ENCODE results near the gene MAG.

Gene MAG

GRCh38 chr19:35291916-35292315, at the start of gene MAG:
MAG (plus strand) TSS chr19:35292161; CDS start chr19:35295409, 3,248 bp downstream.
- Histone ChIP-seq H3K4me1 (ENCODE audit: control insufficient read depth, insufficient read depth, low read length) (peaks cover 8% of the 10 kb centered on the region), H3K4me3 (ENCODE audit: low read depth, low read length) (no peak within 1 kb of the TSS), H3K27ac (ENCODE audit: extremely low read depth, low read depth, low read length) (no peak within 1 kb of the TSS), H3K36me3 (ENCODE audit: control insufficient read depth in 2 of 2, insufficient read depth in 1 of 2, low read length in 2 of 2) (no peaks in the 10 kb centered on the region; a peak in 1 of 3 replicates), H3K9me3 (ENCODE audit: control insufficient read depth, insufficient read depth, low read depth, low read length) (no peaks in the 10 kb centered on the region)
- TF ChIP-seq ZSCAN5A (tag by site-specific recombination; IDR thresholded peaks at IDR 0.05) (no peak), ZNF529 (tag by site-specific recombination; IDR thresholded peaks at IDR 0.05; ENCODE audit: insufficient replicate concordance) (no peak), ZNF19 (tag by site-specific recombination; IDR thresholded peaks at IDR 0.05; ENCODE audit: low read depth) (no peak), ZNF670 (tag by site-specific recombination; IDR thresholded peaks at IDR 0.05; ENCODE audit: low read depth) (no peak), ZNF23 (tag by site-specific recombination; IDR thresholded peaks at IDR 0.05; ENCODE audit: borderline replicate concordance) (no peak), YY2 (tag by site-specific recombination; IDR thresholded peaks at IDR 0.05) (no peak), GLI4 (tag by site-specific recombination; IDR thresholded peaks at IDR 0.05) (no peak), HOXA7 (CRISPR knock-in tag; IDR thresholded peaks at IDR 0.05; ENCODE audit: borderline replicate concordance) (no peak), MZF1 (tag by site-specific recombination; IDR thresholded peaks at IDR 0.05; ENCODE audit: borderline replicate concordance) (no peak)
- TF ChIP-seq, protein P1, sequence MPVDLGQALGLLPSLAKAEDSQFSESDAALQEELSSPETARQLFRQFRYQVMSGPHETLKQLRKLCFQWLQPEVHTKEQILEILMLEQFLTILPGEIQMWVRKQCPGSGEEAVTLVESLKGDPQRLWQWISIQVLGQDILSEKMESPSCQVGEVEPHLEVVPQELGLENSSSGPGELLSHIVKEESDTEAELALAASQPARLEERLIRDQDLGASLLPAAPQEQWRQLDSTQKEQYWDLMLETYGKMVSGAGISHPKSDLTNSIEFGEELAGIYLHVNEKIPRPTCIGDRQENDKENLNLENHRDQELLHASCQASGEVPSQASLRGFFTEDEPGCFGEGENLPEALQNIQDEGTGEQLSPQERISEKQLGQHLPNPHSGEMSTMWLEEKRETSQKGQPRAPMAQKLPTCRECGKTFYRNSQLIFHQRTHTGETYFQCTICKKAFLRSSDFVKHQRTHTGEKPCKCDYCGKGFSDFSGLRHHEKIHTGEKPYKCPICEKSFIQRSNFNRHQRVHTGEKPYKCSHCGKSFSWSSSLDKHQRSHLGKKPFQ (tag by site-specific recombination; IDR thresholded peaks at IDR 0.05) = no peak
- TF ChIP-seq, protein P2, sequence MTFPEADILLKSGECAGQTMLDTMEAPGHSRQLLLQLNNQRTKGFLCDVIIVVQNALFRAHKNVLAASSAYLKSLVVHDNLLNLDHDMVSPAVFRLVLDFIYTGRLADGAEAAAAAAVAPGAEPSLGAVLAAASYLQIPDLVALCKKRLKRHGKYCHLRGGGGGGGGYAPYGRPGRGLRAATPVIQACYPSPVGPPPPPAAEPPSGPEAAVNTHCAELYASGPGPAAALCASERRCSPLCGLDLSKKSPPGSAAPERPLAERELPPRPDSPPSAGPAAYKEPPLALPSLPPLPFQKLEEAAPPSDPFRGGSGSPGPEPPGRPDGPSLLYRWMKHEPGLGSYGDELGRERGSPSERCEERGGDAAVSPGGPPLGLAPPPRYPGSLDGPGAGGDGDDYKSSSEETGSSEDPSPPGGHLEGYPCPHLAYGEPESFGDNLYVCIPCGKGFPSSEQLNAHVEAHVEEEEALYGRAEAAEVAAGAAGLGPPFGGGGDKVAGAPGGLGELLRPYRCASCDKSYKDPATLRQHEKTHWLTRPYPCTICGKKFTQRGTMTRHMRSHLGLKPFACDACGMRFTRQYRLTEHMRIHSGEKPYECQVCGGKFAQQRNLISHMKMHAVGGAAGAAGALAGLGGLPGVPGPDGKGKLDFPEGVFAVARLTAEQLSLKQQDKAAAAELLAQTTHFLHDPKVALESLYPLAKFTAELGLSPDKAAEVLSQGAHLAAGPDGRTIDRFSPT (tag by site-specific recombination; IDR thresholded peaks at IDR 0.05) = no peak
- TF ChIP-seq, protein P3, sequence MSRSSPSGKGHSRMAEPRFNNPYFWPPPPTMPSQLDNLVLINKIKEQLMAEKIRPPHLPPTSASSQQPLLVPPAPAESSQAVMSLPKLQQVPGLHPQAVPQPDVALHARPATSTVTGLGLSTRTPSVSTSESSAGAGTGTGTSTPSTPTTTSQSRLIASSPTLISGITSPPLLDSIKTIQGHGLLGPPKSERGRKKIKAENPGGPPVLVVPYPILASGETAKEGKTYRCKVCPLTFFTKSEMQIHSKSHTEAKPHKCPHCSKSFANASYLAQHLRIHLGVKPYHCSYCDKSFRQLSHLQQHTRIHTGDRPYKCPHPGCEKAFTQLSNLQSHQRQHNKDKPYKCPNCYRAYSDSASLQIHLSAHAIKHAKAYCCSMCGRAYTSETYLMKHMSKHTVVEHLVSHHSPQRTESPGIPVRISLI (tag by site-specific recombination; IDR thresholded peaks at IDR 0.05) = no peak
- CTCF ChIA-PET = no interaction called here
- POLR2A ChIA-PET = no interaction called here

- ChIA-PET POLR2A (no interaction called here), CTCF (no interaction called here)
- Histone ChIP-seq H3K27ac (ENCODE audit: extremely low read depth, low read depth, low read length) (no peak overlapping the region), H3K36me3 (ENCODE audit: control insufficient read depth in 2 of 2, insufficient read depth in 1 of 2, low read length in 2 of 2) (peaks cover 17 to 20% of the 10 kb centered on the region in 2 experiments), H3K9me3 (ENCODE audit: control insufficient read depth, insufficient read depth, low read depth, low read length) (peaks cover 3% of the 10 kb centered on the region), H3K4me1 (ENCODE audit: control insufficient read depth, insufficient read depth, low read length) (peaks cover 9% of the 10 kb centered on the region), H3K4me3 (ENCODE audit: low read depth, low read length) (no peak overlapping the region)
- no peak for TF ChIP-seq ZNF174 (tag by site-specific recombination; IDR thresholded peaks at IDR 0.05)
- no peak for TF ChIP-seq ZNF133 (tag by site-specific recombination; IDR thresholded peaks at IDR 0.05)
- TF ChIP-seq ZNF266 (tag by site-specific recombination; IDR thresholded peaks at IDR 0.05; ENCODE audit: low read depth) = no peak
- no peak for TF ChIP-seq SALL2 (tag by site-specific recombination; IDR thresholded peaks at IDR 0.05; ENCODE audit: borderline replicate concordance)
- TF ChIP-seq, protein P4, sequence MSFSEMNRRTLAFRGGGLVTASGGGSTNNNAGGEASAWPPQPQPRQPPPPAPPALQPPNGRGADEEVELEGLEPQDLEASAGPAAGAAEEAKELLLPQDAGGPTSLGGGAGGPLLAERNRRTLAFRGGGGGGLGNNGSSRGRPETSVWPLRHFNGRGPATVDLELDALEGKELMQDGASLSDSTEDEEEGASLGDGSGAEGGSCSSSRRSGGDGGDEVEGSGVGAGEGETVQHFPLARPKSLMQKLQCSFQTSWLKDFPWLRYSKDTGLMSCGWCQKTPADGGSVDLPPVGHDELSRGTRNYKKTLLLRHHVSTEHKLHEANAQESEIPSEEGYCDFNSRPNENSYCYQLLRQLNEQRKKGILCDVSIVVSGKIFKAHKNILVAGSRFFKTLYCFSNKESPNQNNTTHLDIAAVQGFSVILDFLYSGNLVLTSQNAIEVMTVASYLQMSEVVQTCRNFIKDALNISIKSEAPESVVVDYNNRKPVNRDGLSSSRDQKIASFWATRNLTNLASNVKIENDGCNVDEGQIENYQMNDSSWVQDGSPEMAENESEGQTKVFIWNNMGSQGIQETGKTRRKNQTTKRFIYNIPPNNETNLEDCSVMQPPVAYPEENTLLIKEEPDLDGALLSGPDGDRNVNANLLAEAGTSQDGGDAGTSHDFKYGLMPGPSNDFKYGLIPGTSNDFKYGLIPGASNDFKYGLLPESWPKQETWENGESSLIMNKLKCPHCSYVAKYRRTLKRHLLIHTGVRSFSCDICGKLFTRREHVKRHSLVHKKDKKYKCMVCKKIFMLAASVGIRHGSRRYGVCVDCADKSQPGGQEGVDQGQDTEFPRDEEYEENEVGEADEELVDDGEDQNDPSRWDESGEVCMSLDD (tag by site-specific recombination; IDR thresholded peaks at IDR 0.05) = no peak
- TF ChIP-seq ZNF521 (tag by site-specific recombination; IDR thresholded peaks at IDR 0.05) = no peak
- TF ChIP-seq ZNF366 (tag by site-specific recombination; conservative IDR thresholded peaks at IDR 0.05) = no peak
- TF ChIP-seq SETDB1 (IDR thresholded peaks at IDR 0.05; ENCODE audit: insufficient read length, low read length) = no peak
Observed at GRCh38 chr19:35246466-35247092, 45.4 kb upstream of the MAG start.
